ENCODE data around the gene ARMH4. TPM values are rescaled to one million over a fixed set of nuclear protein-coding genes. Genes with fewer than 3 reads are reported as not detected.

The ARMH4 gene
- total RNA-seq, 4 donors from 2014 or later, result 1.8 to 3.6 (median 2.8) TPM

DNA sequence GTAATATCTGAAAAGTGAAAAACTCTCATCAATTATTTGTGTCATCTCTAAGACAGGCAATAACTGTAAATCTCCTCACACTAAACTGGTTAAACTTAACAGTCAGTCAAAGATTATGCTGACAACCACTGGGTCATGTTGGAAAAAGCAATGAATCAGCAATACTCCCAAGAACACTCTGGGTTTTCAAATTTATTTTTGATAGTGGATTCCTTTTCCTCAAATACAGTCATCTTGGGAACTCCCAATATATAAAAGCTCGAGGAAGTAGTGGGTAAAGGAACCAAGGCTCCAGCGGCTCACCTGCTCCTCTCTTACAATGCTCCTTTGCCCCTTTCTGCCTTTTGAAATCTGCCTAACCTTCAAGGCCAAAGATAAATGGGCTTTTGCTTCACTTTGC, 70.0 kb downstream of the ARMH4 start:
- TF ChIP-seq, protein P1, sequence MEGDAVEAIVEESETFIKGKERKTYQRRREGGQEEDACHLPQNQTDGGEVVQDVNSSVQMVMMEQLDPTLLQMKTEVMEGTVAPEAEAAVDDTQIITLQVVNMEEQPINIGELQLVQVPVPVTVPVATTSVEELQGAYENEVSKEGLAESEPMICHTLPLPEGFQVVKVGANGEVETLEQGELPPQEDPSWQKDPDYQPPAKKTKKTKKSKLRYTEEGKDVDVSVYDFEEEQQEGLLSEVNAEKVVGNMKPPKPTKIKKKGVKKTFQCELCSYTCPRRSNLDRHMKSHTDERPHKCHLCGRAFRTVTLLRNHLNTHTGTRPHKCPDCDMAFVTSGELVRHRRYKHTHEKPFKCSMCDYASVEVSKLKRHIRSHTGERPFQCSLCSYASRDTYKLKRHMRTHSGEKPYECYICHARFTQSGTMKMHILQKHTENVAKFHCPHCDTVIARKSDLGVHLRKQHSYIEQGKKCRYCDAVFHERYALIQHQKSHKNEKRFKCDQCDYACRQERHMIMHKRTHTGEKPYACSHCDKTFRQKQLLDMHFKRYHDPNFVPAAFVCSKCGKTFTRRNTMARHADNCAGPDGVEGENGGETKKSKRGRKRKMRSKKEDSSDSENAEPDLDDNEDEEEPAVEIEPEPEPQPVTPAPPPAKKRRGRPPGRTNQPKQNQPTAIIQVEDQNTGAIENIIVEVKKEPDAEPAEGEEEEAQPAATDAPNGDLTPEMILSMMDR (IDR thresholded peaks at IDR 0.05), result no peak
- no peak for TF ChIP-seq POLR2A (IDR thresholded peaks at IDR 0.05)
- DNase-seq (ENCODE audit: low spot score in 2 of 2), result no peak
- H3K4me3 ChIP-seq (ENCODE audit: low read depth, poor library complexity, severe bottlenecking), result no peak overlapping the region
- WGBS, 2 donors, result 73 to 78% methylated on average over 2 of the region's 2 CpGs
- intact Hi-C loops (cut with DNase I; ENCODE audit: low total_unique reads), result no loop called here

DNA sequence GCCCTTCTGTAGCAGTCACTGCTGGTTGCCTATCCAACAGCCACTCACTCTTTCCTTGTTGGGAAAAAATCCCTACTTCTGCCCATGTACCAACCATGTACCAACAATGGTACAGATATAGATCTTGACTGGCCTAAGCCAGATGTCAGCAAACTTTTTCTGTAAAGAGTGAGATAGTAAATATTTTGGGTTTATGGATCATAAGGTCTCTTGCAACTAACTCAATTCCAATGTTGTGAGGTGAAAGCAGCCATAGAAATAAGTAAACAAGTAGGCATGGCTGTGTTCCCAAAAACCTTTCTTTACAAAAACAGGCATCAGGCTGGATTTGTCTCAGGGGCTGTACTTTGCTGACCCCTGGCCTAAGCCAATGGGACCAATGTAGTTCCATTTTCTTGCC, 73.5 kb downstream of the ARMH4 start:
- intact Hi-C loops (cut with DNase I; ENCODE audit: low total_unique reads), result loop anchor here (10.0 kb wide), 1 partner anchor 594 kb away; no protein-coding TSS in a partner anchor
- no peak for DNase-seq (ENCODE audit: low spot score in 2 of 2)
- TF ChIP-seq, protein P1 (IDR thresholded peaks at IDR 0.05), result no peak
- no peak overlapping the region for H3K4me3 ChIP-seq (ENCODE audit: low read depth, poor library complexity, severe bottlenecking)

DNA sequence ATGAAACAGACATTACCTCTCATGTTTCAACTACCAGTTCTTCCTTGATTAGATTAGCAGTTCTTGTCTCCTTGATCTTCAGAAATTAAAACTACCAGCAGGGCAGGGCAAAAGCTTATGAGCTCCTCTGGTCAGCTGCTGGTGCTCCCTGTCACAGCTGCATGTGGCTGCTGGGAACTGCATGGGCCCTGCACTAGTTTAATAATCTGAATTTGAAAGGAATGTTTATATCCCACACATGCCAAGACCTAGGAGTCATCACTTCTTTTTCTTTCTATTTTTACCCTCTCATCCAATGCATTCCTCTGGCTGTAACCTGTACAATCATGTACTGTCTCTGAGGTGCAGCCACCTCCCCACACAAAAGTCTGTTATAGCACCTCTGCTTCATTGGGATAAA, 73.9 kb downstream of the ARMH4 start:
- intact Hi-C loops (cut with DNase I; ENCODE audit: low total_unique reads), result loop anchor here (10.0 kb wide), 1 partner anchor 593 kb away; no protein-coding TSS in a partner anchor
- DNase-seq (ENCODE audit: low spot score in 2 of 2), result no peak
- TF ChIP-seq, protein P1 (IDR thresholded peaks at IDR 0.05), result no peak
- no peak for TF ChIP-seq POLR2A (IDR thresholded peaks at IDR 0.05)
- H3K4me3 ChIP-seq (ENCODE audit: low read depth, poor library complexity, severe bottlenecking), result no peak overlapping the region

DNA sequence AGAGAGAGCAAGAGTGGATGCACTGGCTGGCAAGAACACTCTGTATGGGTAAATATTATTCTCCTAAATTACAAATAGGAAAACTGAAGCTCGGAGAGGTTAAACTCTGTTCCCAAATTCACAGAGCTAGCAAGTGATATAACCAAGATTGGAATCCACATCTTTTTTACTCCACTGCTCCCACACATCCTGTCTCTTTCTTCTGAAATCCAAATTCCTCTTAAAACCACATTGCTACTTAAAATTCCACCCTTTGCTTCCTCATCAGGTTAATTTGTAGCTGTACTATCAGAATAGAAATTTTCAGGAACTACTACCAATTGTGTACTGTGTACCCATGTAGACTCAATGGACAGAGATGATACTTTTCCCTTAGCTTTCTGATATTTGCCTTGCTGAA, 74.4 kb downstream of the ARMH4 start:
- no peak for DNase-seq (ENCODE audit: low spot score in 2 of 2)
- intact Hi-C loops (cut with DNase I; ENCODE audit: low total_unique reads), result loop anchor here (10.0 kb wide), 1 partner anchor 593 kb away; no protein-coding TSS in a partner anchor
- no peak overlapping the region for H3K4me3 ChIP-seq (ENCODE audit: low read depth, poor library complexity, severe bottlenecking)
- 78 to 83% methylated on average over 1 of the region's 1 CpG for WGBS, 2 donors
- TF ChIP-seq POLR2A (IDR thresholded peaks at IDR 0.05), result no peak
- TF ChIP-seq, protein P1 (IDR thresholded peaks at IDR 0.05), result no peak

DNA sequence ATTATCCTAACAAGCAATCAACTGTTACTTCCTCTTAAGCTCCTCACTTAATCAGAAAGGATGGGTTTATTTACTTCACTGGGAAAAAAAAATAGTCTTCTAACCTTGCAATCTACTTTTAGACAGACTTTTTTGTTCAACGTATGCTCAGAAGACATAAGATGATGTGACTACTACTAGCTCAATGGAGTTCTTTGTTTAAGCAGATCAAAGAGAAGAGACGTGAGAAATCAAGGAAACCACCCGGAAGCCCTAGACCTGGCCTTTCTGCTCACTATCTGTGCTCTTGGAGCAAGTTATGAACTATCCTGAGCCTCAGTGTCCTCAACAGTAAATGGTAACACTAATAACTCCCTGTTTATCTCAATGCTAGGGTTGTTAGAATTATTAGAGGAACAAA, 78.5 kb downstream of the ARMH4 start:
- TF ChIP-seq, protein P1 (IDR thresholded peaks at IDR 0.05), result no peak
- TF ChIP-seq POLR2A (IDR thresholded peaks at IDR 0.05), result no peak
- no peak for DNase-seq (ENCODE audit: low spot score in 2 of 2)
- H3K4me3 ChIP-seq (ENCODE audit: low read depth, poor library complexity, severe bottlenecking), result no peak overlapping the region
- 65 to 68% methylated on average over 3 of the region's 3 CpGs for WGBS, 2 donors
- intact Hi-C loops (cut with DNase I; ENCODE audit: low total_unique reads), result loop anchor here (10.0 kb wide), 1 partner anchor 589 kb away; no protein-coding TSS in a partner anchor
